ENCODE measurements around the gene ABHD6.

The ABHD6 gene

GRCh38 chr3:58256511-58256910 is 18.9 kb downstream of the ABHD6 start:
- Histone ChIP-seq H3K27ac (replicated peaks) (no peak overlapping the region), H3K27me3 (ENCODE audit: insufficient read depth, poor library complexity, severe bottlenecking) (no peaks in the 10 kb centered on the region), H3K4me3 (replicated peaks; ENCODE audit: insufficient read depth, low read length) (no peak overlapping the region)
- no peak for DNase-seq (ENCODE audit: low read depth in 1 of 2, low spot score in 1 of 2)
- TF ChIP-seq REST (IDR thresholded peaks at IDR 0.05; ENCODE audit: insufficient replicate concordance, low read depth) = no peak
- no peak for TF ChIP-seq GABPA (IDR thresholded peaks at IDR 0.05; ENCODE audit: low read depth)
- no peak for TF ChIP-seq POLR2AphosphoS5 (IDR thresholded peaks at IDR 0.05; ENCODE audit: low read depth)
- no peak for TF ChIP-seq SPI1 (IDR thresholded peaks at IDR 0.05; ENCODE audit: borderline replicate concordance, low read depth)
- TF ChIP-seq CTCF (IDR thresholded peaks at IDR 0.05; ENCODE audit: insufficient read depth, low read length) = no peak

- Histone ChIP-seq H3K27me3 (ENCODE audit: insufficient read depth, poor library complexity, severe bottlenecking) (no peaks in the 10 kb centered on the region), H3K27ac (replicated peaks) (no peak overlapping the region), H3K4me3 (replicated peaks; ENCODE audit: insufficient read depth, low read length) (no peak overlapping the region)
- DNase-seq (ENCODE audit: low read depth in 1 of 2, low spot score in 1 of 2) = no peak
- no peak for TF ChIP-seq REST (IDR thresholded peaks at IDR 0.05; ENCODE audit: insufficient replicate concordance, low read depth)
- TF ChIP-seq GABPA (IDR thresholded peaks at IDR 0.05; ENCODE audit: low read depth) = no peak
- no peak for TF ChIP-seq POLR2AphosphoS5 (IDR thresholded peaks at IDR 0.05; ENCODE audit: low read depth)
- TF ChIP-seq CTCF (IDR thresholded peaks at IDR 0.05; ENCODE audit: insufficient read depth, low read length) = no peak
- no peak for TF ChIP-seq SPI1 (IDR thresholded peaks at IDR 0.05; ENCODE audit: borderline replicate concordance, low read depth)
These were observed 20.9 kb downstream of the ABHD6 start for GRCh38 chr3:58258392-58259055.

GRCh38 chr3:58260261-58260731 is 22.7 kb downstream of the ABHD6 start:
- Histone ChIP-seq H3K27ac (replicated peaks) (no peak overlapping the region), H3K4me3 (replicated peaks; ENCODE audit: insufficient read depth, low read length) (no peak overlapping the region), H3K27me3 (ENCODE audit: insufficient read depth, poor library complexity, severe bottlenecking) (no peaks in the 10 kb centered on the region)
- DNase-seq (ENCODE audit: low read depth in 1 of 2, low spot score in 1 of 2) = no peak
- TF ChIP-seq GABPA (IDR thresholded peaks at IDR 0.05; ENCODE audit: low read depth) (0 out of 2 replicates have a peak, but pooled peaks have one; percentile 34), CTCF (IDR thresholded peaks at IDR 0.05; ENCODE audit: insufficient read depth, low read length) (no peak), POLR2AphosphoS5 (IDR thresholded peaks at IDR 0.05; ENCODE audit: low read depth) (no peak)

- Histone ChIP-seq H3K27me3 (ENCODE audit: insufficient read depth, poor library complexity, severe bottlenecking) (no peaks in the 10 kb centered on the region), H3K27ac (replicated peaks) (no peak overlapping the region), H3K4me3 (replicated peaks; ENCODE audit: insufficient read depth, low read length) (no peak overlapping the region)
- DNase-seq (ENCODE audit: low read depth in 1 of 2, low spot score in 1 of 2) = no peak
- no peak for TF ChIP-seq GABPA (IDR thresholded peaks at IDR 0.05; ENCODE audit: low read depth)
- no peak for TF ChIP-seq REST (IDR thresholded peaks at IDR 0.05; ENCODE audit: insufficient replicate concordance, low read depth)
- TF ChIP-seq POLR2AphosphoS5 (IDR thresholded peaks at IDR 0.05; ENCODE audit: low read depth) = no peak
- no peak for TF ChIP-seq SPI1 (IDR thresholded peaks at IDR 0.05; ENCODE audit: borderline replicate concordance, low read depth)
- no peak for TF ChIP-seq CTCF (IDR thresholded peaks at IDR 0.05; ENCODE audit: insufficient read depth, low read length)
These were observed 23.1 kb downstream of the ABHD6 start for GRCh38 chr3:58260733-58261132.
